Measurements from ENCODE around the gene OGN. TPM values are rescaled to one million over a fixed set of nuclear protein-coding genes. Genes with fewer than 3 reads are reported as not detected.
"Not testable (repeated sequence)": the region's sequence is repeated elsewhere in the genome, so short reads cannot be mapped to it uniquely, and the experiment has no call there.

Gene OGN
- total RNA-seq, 1 experiment from 2014 or later, result not detected

- POLR2A ChIA-PET, result interaction anchor here (0.7 to 2.5 kb wide), 2 partner anchors 9 to 29 kb away, joined by 3 to 7 read pairs; no protein-coding TSS in a partner anchor
- no peak for DNase-seq (ENCODE audit: unreplicated experiment)
- no TSS peak for BruUV-seq (replicated peaks)
- H3K36me3 Mint-ChIP-seq (ENCODE audit: insufficient read depth, unreplicated experiment), result no peaks in the 10 kb centered on the region
- no peak overlapping the region for H3K4me3 Mint-ChIP-seq (ENCODE audit: unreplicated experiment)
- H3K27ac Mint-ChIP-seq (ENCODE audit: low read depth, unreplicated experiment), result no peak overlapping the region
- H3K4me1 Mint-ChIP-seq (ENCODE audit: insufficient read depth, unreplicated experiment), result no peaks in the 10 kb centered on the region
- H3K9me3 Mint-ChIP-seq (ENCODE audit: unreplicated experiment), result no peaks in the 10 kb centered on the region
- no peak for TF ChIP-seq CTCF (IDR thresholded peaks at IDR 0.05; ENCODE audit: unreplicated experiment)
- no peaks in the 10 kb centered on the region for H3K27me3 Mint-ChIP-seq (ENCODE audit: insufficient read depth, unreplicated experiment)
- CTCF ChIA-PET, result no interaction called here
- intact Hi-C loops (cut with micrococcal nuclease), result no loop called here
Observed at GRCh38 chr9:92414566-92414965, 10.2 kb upstream of the OGN start.

- intact Hi-C loops (cut with micrococcal nuclease); H3K4me3 Mint-ChIP-seq (ENCODE audit: unreplicated experiment); H3K36me3 Mint-ChIP-seq (ENCODE audit: insufficient read depth, unreplicated experiment); H3K27me3 Mint-ChIP-seq (ENCODE audit: insufficient read depth, unreplicated experiment); DNase-seq (ENCODE audit: unreplicated experiment); H3K27ac Mint-ChIP-seq (ENCODE audit: low read depth, unreplicated experiment); BruUV-seq (replicated peaks); H3K4me1 Mint-ChIP-seq (ENCODE audit: insufficient read depth, unreplicated experiment); H3K9me3 Mint-ChIP-seq (ENCODE audit: unreplicated experiment): not testable (repeated sequence)
- ChIA-PET CTCF (interaction anchor here (0.8 to 1.1 kb wide), 2 partner anchors 8 to 24 kb away, joined by 3 read pairs; no protein-coding TSS in a partner anchor), POLR2A (interaction anchor here (1.5 kb wide), 1 partner anchor 27 kb away, joined by 4 read pairs; no protein-coding TSS in a partner anchor)
Observed at GRCh38 chr9:92411157-92411556, 6.8 kb upstream of the OGN start.

GRCh38 chr9:92408747-92409478 is 4.5 kb upstream of the OGN start:
- no peak overlapping the region for H3K4me3 Mint-ChIP-seq (ENCODE audit: unreplicated experiment)
- H3K36me3 Mint-ChIP-seq (ENCODE audit: insufficient read depth, unreplicated experiment), result no peaks in the 10 kb centered on the region
- no peaks in the 10 kb centered on the region for H3K4me1 Mint-ChIP-seq (ENCODE audit: insufficient read depth, unreplicated experiment)
- CTCF ChIA-PET, result interaction anchor here (0.6 to 1.2 kb wide), 2 partner anchors 8 to 80 kb away, joined by 3 read pairs; no protein-coding TSS in a partner anchor
- DNase-seq (ENCODE audit: unreplicated experiment), result no peak
- intact Hi-C loops (cut with micrococcal nuclease), result no loop called here
- H3K9me3 Mint-ChIP-seq (ENCODE audit: unreplicated experiment), result no peaks in the 10 kb centered on the region
- BruUV-seq (replicated peaks), result no TSS peak
- H3K27me3 Mint-ChIP-seq (ENCODE audit: insufficient read depth, unreplicated experiment), result no peaks in the 10 kb centered on the region
- POLR2A ChIA-PET, result interaction anchor here (0.8 to 1.0 kb wide), 2 partner anchors 24 to 84 kb away, joined by 3 to 5 read pairs; partner anchors contain the start of gene NOL8
- no peak for TF ChIP-seq CTCF (IDR thresholded peaks at IDR 0.05; ENCODE audit: unreplicated experiment)
- H3K27ac Mint-ChIP-seq (ENCODE audit: low read depth, unreplicated experiment), result no peak overlapping the region

GRCh38 chr9:92407818-92408217 is 3.4 kb upstream of the OGN start:
- Mint-ChIP-seq H3K9me3 (ENCODE audit: unreplicated experiment) (no peaks in the 10 kb centered on the region), H3K4me1 (ENCODE audit: insufficient read depth, unreplicated experiment) (no peaks in the 10 kb centered on the region), H3K27me3 (ENCODE audit: insufficient read depth, unreplicated experiment) (no peaks in the 10 kb centered on the region), H3K36me3 (ENCODE audit: insufficient read depth, unreplicated experiment) (no peaks in the 10 kb centered on the region), H3K27ac (ENCODE audit: low read depth, unreplicated experiment) (no peak overlapping the region), H3K4me3 (ENCODE audit: unreplicated experiment) (no peak overlapping the region)
- no peak for TF ChIP-seq CTCF (IDR thresholded peaks at IDR 0.05; ENCODE audit: unreplicated experiment)
- ChIA-PET POLR2A (no interaction called here), CTCF (interaction anchor here (0.6 kb wide), 1 partner anchor 33 kb away, joined by 3 read pairs; no protein-coding TSS in a partner anchor)
- intact Hi-C loops (cut with micrococcal nuclease), result no loop called here
- no peak for DNase-seq (ENCODE audit: unreplicated experiment)
- no TSS peak for BruUV-seq (replicated peaks)
